K562 (cell line): Measurements from ENCODE around the gene TLE6. TPM values are rescaled to one million over a fixed set of nuclear protein-coding genes. Genes with fewer than 3 reads are reported as not detected.
A peak's percentile ranks its signal among the peaks of the same experiment; 100 is the strongest.

ENCODE experiments used
- DIDO1 ChIP-seq: fragments of 450-650 bp; IDR thresholded peaks from 2 replicates; pipeline ENCODE4 v1.6.1; 2016; ENCODE audit warnings: low read depth, missing biosample characterization, missing genetic modification characterization
- GTF2E2 ChIP-seq: fragments of 200-800 bp; sonication (Bioruptor generic); IDR thresholded peaks from 2 replicates; pipeline ENCODE4 v1.6.1; 2016; ENCODE audit warnings: missing genetic modification characterization, missing compliant biosample characterization
- HMG20B ChIP-seq: fragments of 250-450 bp; sonication (Bioruptor Pico); IDR thresholded peaks from 2 replicates; pipeline ENCODE4 v1.5.0; 2021; ENCODE audit warnings: mild to moderate bottlenecking
- NFRKB ChIP-seq: fragments of 450-650 bp; IDR thresholded peaks from 2 replicates; pipeline ENCODE4 v1.6.1; 2016; ENCODE audit warnings: low read depth
- ZNF12 ChIP-seq: sonication (generic); formaldehyde crosslinking; IDR thresholded peaks from 2 replicates; pipeline ENCODE4 v1.4.0; 2020; ENCODE audit warnings: mild to moderate bottlenecking, missing genetic modification reagents
- polyA plus RNA-seq, 8 experiments: library from polyadenylated mRNA; depleted of rRNA in 4 of 8; stranded (reverse) in 5 of 8; unstranded in 3 of 8; fragments of >200 nt; fragmentation: Nextera tagmentation in 2 of 8; fragmentation: Illumina TruSeq in 1 of 8; extraction: Ambion mirVana in 2 of 8; extraction: Trizol in 1 of 8; gene quantifications; 2 replicates each; pipeline versions ENCODE4 v1.2.1 to v1.2.3, GENCODE V29; 2011 to 2014; ENCODE audit warnings: inconsistent platforms in 1 of 8, missing spikeins in 1 of 8
- total RNA-seq, 7 experiments: library from RNA; depleted of rRNA in 6 of 7; stranded (reverse); fragments of >200 nt in 6 of 7; fragmentation: Illumina TruSeq in 2 of 7; extraction: Trizol in 2 of 7; gene quantifications; 2 replicates each; pipeline versions ENCODE4 v1.2.1 to v1.2.3, GENCODE V29; 2011 to 2021; ENCODE audit warnings: low replicate concordance in 1 of 7
- TF ChIP-seq, protein P1 (sequence below), 2 experiments: fragments of 450-650 bp; IDR thresholded peaks; 2 replicates each; pipeline ENCODE4 v1.6.1; 2016; ENCODE audit warnings: mild to moderate bottlenecking in 2 of 2, borderline replicate concordance in 1 of 2, low read depth in 1 of 2, moderate library complexity in 1 of 2
- TF ChIP-seq, protein P2 (sequence below): sonication (generic); formaldehyde crosslinking; IDR thresholded peaks from 2 replicates; pipeline ENCODE4 v1.8.1; 2023; ENCODE audit warnings: mild to moderate bottlenecking, missing genetic modification reagents
- TF ChIP-seq, protein P3 (sequence below): fragments of 250-450 bp; sonication (Bioruptor Pico); IDR thresholded peaks from 2 replicates; pipeline ENCODE4 v1.9.0; 2021; ENCODE audit warnings: mild to moderate bottlenecking
- TF ChIP-seq, protein P4 (sequence below): fragments of 450-650 bp; IDR thresholded peaks from 2 replicates; pipeline ENCODE4 v1.6.1; 2014; ENCODE audit warnings: low read depth, mild to moderate bottlenecking, moderate library complexity, borderline replicate concordance

TLE6 gene
- total and polyA plus RNA-seq, 9 of the 15 experiments (the other 6 are each of a cell fraction or from before 2014, with no cell fraction given) = 1.1 to 6.1 (median 2.5) TPM

DNA sequence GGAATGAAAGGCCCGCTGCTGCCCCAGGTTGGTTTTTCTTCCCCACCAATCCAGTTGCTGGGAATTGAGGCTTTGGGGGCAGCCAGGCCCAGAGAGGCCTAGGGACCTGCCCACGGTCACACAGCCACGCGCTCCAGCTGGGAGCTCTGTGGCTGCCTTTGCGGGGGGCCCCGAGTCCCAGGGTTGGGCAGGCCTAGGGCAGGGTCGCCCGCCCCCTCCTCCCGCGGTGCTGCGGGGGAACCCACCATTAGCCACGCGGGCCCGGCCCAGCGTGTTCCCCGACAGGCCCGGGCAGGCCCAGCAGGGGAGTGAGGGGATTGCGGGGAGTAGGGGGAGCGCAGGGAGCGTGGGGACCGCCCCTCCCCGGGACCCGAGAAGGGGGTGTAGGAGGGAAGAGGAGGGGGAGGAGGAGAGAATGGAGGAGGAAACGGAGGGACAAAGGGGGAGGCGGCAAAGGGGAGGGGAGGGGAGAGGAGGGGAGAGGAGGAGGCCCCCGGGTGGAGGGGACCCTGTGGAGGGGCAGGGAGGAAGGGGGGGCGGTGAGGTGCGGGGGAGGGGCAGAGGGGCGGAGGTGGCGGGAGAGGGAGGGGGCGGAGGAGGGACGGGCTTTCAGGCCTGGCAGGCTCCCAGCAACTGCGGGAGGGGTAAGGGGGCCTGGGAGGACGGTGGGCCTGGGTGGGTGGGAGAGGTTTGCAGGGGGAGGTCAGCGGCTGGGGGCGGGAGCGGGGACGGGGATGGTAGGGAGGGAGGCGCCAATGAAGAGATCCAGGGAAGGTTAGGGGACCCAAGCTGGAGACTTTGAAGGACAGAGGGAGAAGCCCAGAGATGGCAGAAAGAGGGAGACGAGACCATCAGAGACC, 64.6 kb downstream of the TLE6 start (continued):
- TF ChIP-seq, protein P1, sequence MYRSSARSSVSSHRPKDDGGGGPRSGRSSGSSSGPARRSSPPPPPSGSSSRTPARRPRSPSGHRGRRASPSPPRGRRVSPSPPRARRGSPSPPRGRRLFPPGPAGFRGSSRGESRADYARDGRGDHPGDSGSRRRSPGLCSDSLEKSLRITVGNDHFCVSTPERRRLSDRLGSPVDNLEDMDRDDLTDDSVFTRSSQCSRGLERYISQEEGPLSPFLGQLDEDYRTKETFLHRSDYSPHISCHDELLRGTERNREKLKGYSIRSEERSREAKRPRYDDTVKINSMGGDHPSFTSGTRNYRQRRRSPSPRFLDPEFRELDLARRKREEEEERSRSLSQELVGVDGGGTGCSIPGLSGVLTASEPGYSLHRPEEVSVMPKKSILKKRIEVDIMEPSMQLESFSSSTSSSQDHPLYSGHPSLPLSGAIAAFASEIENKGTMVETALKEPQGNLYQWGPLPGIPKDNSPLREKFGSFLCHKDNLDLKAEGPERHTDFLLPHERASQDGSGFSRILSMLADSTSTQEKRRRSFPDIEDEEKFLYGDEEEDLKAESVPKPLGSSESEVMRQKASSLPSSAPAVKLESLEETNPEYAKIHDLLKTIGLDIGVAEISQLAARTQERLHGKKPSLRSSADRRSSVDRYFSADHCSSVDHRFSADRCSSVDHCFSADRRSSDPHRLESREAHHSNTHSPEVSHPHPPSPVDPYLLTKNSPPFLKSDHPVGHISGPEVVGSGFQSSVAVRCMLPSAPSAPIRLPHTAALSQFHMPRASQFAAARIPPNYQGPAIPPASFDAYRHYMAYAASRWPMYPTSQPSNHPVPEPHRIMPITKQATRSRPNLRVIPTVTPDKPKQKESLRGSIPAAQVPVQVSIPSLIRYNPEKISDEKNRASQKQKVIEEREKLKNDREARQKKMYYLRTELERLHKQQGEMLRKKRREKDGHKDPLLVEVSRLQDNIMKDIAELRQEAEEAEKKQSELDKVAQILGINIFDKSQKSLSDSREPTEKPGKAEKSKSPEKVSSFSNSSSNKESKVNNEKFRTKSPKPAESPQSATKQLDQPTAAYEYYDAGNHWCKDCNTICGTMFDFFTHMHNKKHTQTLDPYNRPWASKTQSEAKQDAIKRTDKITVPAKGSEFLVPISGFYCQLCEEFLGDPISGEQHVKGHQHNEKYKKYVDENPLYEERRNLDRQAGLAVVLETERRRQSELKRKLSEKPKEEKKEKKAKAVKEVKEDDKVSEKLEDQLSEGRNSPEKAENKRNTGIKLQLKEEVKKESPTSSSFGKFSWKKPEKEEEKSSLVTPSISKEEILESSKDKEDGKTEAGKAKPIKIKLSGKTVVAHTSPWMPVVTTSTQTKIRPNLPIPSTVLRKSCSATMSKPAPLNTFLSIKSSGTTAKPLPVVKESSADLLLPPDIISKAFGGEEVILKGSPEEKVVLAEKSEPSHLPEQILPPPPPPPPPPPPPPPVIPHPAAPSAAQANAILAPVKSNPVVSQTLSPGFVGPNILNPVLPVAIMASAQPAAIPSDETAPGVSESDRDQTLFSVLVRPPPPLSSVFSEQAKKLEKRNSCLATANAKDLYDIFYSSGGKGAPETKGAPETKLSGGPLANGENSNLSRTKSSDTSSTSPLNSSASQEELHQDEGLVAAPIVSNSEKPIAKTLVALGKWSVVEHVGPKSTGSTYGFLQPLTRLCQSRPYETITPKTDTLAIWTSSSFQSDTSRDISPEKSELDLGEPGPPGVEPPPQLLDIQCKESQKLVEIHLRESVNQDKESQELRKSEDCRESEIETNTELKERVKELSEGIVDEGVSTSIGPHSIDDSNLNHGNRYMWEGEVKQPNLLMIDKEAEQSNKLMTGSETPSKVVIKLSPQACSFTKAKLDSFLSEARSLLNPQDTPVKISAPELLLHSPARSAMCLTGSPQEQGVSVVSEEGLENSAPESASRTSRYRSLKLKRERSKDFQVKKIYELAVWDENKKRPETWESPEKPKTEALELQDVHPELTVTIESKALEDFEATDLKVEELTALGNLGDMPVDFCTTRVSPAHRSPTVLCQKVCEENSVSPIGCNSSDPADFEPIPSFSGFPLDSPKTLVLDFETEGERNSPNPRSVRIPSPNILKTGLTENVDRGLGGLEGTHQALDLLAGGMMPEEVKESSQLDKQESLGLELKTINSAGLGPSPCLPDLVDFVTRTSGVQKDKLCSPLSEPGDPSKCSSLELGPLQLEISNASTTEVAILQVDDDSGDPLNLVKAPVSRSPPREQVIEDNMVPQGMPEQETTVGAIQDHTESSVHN (IDR thresholded peaks at IDR 0.05; ENCODE audit: borderline replicate concordance in 1 of 2, low read depth in 1 of 2) = no peak
- TF ChIP-seq HMG20B (no peak), DIDO1 (tag) (no peak), GTF2E2 (tag) (no peak), ZNF12 (CRISPR knock-in tag) (no peak), NFRKB (peak; percentile 39; the same call in 1 of the 2 replicates)
- TF ChIP-seq, protein P2, sequence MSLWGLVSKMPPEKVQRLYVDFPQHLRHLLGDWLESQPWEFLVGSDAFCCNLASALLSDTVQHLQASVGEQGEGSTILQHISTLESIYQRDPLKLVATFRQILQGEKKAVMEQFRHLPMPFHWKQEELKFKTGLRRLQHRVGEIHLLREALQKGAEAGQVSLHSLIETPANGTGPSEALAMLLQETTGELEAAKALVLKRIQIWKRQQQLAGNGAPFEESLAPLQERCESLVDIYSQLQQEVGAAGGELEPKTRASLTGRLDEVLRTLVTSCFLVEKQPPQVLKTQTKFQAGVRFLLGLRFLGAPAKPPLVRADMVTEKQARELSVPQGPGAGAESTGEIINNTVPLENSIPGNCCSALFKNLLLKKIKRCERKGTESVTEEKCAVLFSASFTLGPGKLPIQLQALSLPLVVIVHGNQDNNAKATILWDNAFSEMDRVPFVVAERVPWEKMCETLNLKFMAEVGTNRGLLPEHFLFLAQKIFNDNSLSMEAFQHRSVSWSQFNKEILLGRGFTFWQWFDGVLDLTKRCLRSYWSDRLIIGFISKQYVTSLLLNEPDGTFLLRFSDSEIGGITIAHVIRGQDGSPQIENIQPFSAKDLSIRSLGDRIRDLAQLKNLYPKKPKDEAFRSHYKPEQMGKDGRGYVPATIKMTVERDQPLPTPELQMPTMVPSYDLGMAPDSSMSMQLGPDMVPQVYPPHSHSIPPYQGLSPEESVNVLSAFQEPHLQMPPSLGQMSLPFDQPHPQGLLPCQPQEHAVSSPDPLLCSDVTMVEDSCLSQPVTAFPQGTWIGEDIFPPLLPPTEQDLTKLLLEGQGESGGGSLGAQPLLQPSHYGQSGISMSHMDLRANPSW (CRISPR knock-in tag) = no peak
- TF ChIP-seq, protein P3, sequence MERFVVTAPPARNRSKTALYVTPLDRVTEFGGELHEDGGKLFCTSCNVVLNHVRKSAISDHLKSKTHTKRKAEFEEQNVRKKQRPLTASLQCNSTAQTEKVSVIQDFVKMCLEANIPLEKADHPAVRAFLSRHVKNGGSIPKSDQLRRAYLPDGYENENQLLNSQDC (CRISPR knock-in tag) = no peak
- TF ChIP-seq, protein P4, sequence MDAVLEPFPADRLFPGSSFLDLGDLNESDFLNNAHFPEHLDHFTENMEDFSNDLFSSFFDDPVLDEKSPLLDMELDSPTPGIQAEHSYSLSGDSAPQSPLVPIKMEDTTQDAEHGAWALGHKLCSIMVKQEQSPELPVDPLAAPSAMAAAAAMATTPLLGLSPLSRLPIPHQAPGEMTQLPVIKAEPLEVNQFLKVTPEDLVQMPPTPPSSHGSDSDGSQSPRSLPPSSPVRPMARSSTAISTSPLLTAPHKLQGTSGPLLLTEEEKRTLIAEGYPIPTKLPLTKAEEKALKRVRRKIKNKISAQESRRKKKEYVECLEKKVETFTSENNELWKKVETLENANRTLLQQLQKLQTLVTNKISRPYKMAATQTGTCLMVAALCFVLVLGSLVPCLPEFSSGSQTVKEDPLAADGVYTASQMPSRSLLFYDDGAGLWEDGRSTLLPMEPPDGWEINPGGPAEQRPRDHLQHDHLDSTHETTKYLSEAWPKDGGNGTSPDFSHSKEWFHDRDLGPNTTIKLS = no peak
